Peyer's patch (tissue), 4 donors: ENCODE data around the gene RPS4Y1.

Experiments used
- CTCF ChIP-seq, 6 experiments: fragments of 450-650 bp in 4 of 6; fragments of 200-600 bp in 2 of 6; sonication (generic) in 1 of 6; IDR thresholded peaks; one replicate each; pipeline ENCODE4 v1.5.1; 2017 to 2019; ENCODE audit warnings: antibody characterized with exemption in 6 of 6, mild to moderate bottlenecking in 3 of 6, moderate library complexity in 1 of 6
- POLR2A ChIP-seq, 2 donors: fragments of 450-650 bp; IDR thresholded peaks; one replicate each; pipeline ENCODE4 v1.5.1; 2017; ENCODE audit warnings: antibody characterized with exemption in 2 of 2, mild to moderate bottlenecking in 2 of 2, moderate library complexity in 2 of 2

- TF ChIP-seq CTCF (IDR thresholded peaks at IDR 0.05) (no peak), POLR2A (IDR thresholded peaks at IDR 0.05) (no peak)
These were observed 16.9 kb upstream of the RPS4Y1 start for GRCh38 chrY:2824471-2824870.
